Measurements from ENCODE around the gene PPFIA2.

Gene PPFIA2

GRCh38 chr12:81359736-81360135, 399.4 kb downstream of the PPFIA2 start:
- DNase-seq (ENCODE audit: low read depth in 1 of 2, low spot score in 1 of 2): no peak

DNA sequence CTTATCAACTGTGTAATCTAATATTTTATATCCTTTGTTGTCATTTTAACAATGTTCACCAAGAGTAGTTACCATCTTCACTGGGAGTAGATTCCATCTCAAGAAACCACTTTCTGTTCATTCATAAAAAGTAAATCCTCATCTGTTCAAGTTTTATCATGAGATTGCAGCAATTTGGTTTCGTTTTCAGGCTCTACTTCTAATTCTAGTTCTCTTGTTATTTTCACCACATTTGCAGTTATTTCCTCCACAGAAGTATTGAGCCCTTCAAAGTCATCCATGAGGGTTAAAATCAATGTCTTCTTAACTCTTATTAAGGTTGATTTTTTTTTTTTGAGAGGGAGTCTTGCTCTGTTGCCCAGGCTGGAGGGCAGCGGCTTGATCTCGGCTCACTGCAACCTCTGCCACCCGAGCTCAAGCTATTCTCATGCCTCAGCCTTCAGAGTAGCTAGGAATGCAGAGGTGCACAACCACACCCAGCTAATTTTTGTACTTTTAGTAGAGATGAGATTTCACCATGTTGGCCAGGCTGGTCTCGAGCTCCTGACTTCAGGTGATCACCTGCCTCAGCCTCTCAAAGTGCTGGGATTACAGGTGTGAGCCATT, 404.7 kb downstream of the PPFIA2 start:
- no peak for DNase-seq (ENCODE audit: low read depth in 1 of 2, low spot score in 1 of 2)

DNA sequence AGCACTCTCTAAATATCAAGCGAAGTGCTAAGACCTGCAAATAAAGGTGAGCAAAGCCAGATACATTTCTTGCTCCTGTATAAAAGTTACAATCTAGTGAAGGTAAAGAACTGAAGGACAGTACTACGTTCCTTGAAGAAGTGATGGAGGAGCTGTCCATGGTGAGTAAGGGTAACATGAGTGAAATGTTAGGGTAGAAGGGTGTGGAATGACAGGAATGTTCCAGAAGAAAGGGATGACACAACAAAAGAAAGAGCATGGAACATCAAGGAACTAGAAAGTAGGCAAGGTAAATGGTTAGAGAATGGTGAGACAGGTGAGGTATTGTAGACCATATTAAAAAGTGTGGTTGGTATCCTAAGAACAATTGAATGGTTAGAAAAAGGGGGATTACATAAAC, 408.8 kb downstream of the PPFIA2 start:
- no peak for DNase-seq (ENCODE audit: low read depth in 1 of 2, low spot score in 1 of 2)

DNA sequence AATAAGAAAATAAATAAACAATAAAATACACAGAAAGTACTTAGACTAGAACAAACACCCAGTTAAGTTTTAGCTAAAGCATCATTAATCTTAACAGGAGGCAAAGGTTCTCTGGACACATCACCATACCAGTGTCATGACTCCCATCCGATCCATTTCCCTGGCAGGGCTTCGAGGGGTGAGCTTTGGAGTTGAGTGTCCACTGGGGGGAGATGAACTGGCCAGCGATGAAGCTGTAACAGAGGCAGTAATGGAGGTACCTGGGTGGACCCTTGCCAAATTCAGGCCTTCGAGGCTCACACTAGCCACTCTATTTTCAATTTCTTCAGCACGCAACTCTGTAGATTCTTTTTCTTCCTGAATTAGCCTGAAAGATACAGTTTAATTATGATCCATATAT, 411.7 kb downstream of the PPFIA2 start:
- no peak for DNase-seq (ENCODE audit: low read depth in 1 of 2, low spot score in 1 of 2)

DNA sequence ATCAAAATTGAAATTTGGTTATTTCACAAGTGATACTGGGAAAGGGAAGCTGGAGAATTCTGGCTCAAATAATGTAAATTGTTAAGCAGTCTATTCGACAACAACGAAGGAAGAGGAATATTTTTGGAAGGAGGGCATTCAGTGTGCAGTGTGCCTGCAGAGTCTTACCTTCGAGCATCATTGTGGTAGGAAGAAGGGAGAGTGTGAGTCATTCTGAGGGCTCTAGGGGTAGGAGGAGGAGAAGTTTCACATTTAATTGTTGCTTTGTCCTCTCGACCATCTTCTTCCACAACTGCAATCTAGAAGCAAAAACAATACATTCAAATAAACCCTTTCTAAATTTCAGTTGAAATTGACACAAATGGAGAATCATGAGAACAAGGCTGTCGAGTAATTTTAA, 418.2 kb downstream of the PPFIA2 start:
- no peak for DNase-seq (ENCODE audit: low read depth in 1 of 2, low spot score in 1 of 2)

DNA sequence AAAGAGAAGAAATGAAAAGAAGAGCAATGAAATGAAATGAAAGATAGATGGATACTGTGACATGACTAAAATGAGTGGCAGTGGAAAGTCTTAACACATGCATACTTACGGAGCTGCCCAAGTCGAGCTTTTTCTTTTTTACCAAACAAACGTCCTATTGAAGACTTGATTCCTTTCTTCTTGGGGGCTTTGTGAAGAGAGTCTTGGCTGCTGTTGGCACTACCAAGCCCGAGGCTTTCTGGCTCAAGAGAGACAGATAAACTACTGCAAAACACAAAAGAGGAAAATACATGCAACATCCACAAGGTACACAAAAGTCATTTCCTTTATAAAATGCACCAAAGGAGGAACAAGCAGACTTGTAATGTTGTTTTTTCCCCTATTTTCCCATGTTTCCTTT, 420.1 kb downstream of the PPFIA2 start:
- no peak for DNase-seq (ENCODE audit: low read depth in 1 of 2, low spot score in 1 of 2)

GRCh38 chr12:81337886-81338285, 421.3 kb downstream of the PPFIA2 start:
- DNase-seq (ENCODE audit: low read depth in 1 of 2, low spot score in 1 of 2): no peak

- DNase-seq (ENCODE audit: low read depth in 1 of 2, low spot score in 1 of 2): no peak
These were observed 425.3 kb downstream of the PPFIA2 start for GRCh38 chr12:81333812-81334211.

GRCh38 chr12:81332054-81332453, 427.1 kb downstream of the PPFIA2 start:
- DNase-seq (ENCODE audit: low read depth in 1 of 2, low spot score in 1 of 2): no peak

DNA sequence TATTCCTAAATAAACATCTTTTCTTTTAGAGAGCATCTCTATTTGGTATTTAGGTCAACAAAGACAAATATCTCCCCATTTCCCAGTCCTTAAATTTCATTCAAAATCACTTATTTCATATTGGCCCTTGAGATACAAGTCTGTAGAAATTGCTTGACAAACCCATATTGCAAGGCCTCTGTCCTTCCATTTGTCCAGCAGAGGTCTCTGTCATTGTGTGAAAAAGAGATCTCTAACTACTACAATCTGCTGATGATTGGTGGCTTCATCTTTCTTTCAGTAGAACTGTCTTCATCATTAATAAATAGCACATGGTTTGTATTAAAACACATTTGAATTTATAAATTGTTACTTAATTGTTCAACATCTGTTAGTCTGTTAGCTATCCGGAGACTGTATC, 428.7 kb downstream of the PPFIA2 start:
- no peak for DNase-seq (ENCODE audit: low read depth in 1 of 2, low spot score in 1 of 2)

GRCh38 chr12:81329085-81329484, 430.1 kb downstream of the PPFIA2 start:
- DNase-seq (ENCODE audit: low read depth in 1 of 2, low spot score in 1 of 2): no peak

DNA sequence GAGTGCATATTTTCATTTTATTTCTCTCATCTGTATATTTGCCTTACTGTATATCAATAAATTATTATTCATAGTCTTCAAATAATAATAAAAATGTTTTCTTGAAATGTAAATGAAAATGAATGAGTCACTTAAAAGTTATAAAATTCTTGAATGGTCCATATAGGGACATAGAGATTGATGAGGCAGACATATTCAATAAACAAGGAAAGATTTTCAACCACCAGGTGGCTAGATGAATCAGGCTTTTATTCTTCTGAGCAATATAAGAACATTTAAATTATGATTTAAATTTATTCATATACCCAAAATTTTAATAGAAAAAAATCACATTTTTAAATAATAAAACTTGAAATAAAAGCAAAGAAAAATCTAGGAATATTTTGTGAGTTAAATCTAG, 431.7 kb downstream of the PPFIA2 start:
- DNase-seq (ENCODE audit: low read depth in 1 of 2, low spot score in 1 of 2): no peak

DNA sequence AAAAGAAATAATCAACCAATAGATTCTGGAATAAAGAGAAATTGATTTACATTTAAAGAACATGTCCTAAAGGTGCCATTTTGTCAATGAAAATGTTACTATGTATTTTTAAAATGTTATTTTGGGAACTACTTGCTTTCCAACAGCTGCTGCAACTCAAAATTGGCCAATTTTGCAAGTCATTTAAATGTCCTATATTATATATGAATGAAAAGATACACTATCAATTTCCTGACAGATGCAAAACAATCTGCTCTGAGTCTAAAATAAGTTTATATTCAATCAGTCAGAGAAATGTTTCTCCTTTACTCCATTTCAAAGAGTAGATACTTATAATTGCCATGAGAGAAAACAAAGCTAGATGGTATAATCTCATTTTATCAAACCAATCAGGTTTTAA, 434.1 kb downstream of the PPFIA2 start:
- DNase-seq (ENCODE audit: low read depth in 1 of 2, low spot score in 1 of 2): no peak

- no peak for DNase-seq (ENCODE audit: low read depth in 1 of 2, low spot score in 1 of 2)
These were observed 444.1 kb downstream of the PPFIA2 start for GRCh38 chr12:81314903-81315531.

- DNase-seq (ENCODE audit: low read depth in 1 of 2, low spot score in 1 of 2): no peak
These were observed 455.2 kb downstream of the PPFIA2 start for GRCh38 chr12:81303935-81304334.

DNA sequence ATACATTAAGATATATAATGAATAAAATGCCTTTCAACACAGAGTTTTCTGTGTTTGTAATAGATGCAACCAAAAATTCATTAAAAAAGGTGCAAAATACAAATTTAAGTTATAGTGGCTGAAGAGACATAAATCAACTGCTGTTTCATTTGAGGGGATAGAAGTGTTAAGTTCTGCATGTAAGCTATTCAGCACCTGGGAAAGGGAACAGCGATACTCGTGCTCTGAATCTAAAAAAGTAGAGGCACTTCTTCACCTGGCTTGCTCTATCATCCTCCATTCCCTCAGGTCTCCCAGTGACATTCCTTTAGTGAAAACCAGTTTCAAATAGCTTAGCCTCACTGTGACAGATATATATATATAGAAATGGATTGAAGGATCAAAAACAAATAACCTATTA, 458.7 kb downstream of the PPFIA2 start:
- DNase-seq (ENCODE audit: low read depth in 1 of 2, low spot score in 1 of 2): no peak

GRCh38 chr12:81297601-81298000, 461.5 kb downstream of the PPFIA2 start:
- DNase-seq (ENCODE audit: low read depth in 1 of 2, low spot score in 1 of 2): no peak

DNA sequence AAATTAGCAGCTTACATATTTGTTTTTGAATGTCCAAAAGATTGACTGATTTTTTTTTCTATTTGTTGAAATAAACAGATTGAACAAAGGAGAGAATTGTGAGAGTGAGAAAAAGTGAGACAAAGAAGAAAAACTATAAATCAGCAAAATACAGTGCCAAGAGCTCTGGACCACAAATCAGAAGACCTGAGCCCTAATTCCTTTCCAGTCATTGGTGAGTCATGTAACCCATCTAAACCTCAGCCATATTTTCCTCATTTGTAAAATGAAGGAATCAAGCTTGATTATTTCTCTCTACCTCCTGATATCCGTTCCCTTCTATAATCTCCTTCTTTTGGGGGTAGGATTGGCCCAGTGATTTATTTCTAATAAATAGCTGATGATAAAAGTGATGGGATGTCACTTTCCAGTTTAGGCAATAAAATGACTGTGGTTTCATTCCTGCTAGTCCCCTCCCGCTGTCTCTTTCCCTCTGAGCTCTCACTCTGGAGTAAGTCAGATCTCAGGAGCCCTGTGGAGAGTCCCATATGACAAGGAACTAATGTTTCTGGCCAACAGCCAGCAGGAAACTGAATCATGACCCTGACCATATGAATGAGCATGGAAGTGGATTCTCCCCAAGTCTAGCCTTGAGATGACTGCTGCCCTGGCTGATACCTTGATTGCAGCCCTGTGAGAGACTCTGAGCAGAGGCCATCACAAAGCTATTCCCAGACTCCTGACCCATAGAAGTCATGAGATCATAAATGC, 462.4 kb downstream of the PPFIA2 start:
- no peak for DNase-seq (ENCODE audit: low read depth in 1 of 2, low spot score in 1 of 2)

DNA sequence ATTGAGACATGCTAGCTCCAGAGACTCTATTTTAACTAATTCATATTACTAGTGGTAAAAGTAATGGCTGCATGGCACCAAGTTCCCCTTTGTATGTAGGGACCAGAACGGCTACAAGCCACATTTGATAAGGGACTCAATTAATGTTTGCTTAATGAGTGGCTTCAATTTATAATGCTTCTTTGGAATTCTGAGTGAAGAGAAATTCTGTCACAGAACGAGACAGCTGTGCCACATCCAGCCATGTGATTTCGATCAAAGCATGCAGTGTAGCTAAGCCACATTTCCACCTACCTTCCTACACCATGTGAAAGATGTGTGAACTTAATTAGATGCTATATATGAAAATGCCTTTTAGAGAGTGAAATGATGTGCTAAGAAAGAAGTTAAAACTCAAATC, 463.9 kb downstream of the PPFIA2 start:
- no peak for DNase-seq (ENCODE audit: low read depth in 1 of 2, low spot score in 1 of 2)

DNA sequence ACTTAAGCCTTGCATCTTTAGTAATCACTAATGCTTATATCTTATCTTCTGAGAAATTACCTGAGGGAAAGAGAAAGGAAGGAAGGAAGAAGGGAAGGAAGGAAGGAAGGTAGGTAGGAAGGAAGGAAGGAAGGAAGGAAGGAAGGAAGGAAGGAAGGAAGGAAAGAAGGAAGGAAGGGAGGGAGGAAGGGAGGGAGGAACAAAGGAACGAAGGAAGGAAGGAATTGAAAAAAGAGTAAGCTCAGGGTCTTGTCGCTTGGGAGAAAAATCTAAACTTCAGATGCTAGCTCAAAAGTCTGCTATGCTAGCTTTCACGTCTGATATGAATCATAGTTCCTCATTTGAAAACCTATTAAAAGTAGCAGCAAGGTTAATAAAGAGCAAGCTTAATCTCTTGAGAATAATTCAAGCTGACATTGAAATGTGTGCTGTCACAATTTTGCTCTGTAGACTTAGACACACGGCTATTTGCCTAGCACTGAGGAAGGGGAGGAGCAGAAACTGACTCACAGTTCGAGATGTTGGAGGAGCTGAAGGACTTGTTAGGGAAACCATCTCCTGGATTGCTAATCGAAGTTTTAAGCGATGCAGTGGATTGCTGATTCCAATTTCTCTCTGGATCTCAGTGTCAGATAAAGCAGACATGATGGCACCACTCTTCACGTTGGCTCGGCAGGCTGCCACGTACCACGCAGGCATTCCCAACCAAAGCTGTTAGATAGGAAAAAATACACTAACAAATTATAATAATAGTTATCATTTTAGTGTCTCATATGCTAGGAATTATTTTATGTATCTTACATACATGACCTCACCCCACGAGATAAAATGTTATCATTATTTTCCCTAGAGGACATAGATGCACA, 464.6 kb downstream of the PPFIA2 start:
- DNase-seq (ENCODE audit: low read depth in 1 of 2, low spot score in 1 of 2): no peak

DNA sequence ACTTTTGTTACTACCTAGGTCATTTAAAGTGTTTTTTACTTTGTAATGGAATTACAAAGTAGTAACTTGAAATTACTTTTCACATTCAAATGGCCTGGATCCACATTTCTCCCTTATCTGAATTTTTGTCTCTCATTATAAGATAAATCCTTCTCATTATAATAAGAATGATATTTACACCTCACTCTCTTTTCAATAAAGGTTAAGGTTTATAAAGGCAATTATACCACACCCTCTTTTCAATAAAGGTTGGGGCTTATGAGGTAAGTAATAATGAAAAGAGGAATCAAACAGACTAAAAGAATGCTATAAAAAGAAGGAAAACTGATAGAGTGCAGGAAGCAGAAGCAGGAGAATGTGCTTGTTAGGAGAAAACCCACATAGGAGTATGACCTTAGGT, 470.5 kb downstream of the PPFIA2 start:
- no peak for DNase-seq (ENCODE audit: low read depth in 1 of 2, low spot score in 1 of 2)

DNA sequence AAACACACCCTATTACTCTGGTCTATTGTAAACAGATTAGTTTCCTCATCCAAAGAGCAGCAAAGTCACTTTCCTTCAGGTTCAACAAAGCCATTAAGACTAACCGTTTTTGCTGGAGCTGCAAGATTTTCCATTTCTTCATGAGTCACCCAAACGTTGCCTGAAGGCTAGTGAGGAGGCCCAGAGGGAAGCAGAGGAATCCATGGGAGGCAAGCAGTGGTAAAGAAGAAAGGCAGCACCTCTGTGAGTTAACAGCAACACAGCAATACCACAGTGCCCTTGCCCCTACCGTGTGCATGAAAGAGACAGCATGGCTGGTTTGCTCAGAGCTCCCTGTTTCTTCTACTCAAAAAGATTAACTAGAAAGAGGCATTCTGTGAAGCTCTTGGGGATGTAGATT, 475.0 kb downstream of the PPFIA2 start:
- DNase-seq (ENCODE audit: low read depth in 1 of 2, low spot score in 1 of 2): no peak
